ENCODE measurements around the gene PRSS27. TPM values are rescaled to one million over a fixed set of nuclear protein-coding genes. Genes with fewer than 3 reads are reported as not detected.

The PRSS27 gene
- total RNA-seq, 2 donors from 2014 or later, result 3.7 to 4.2 TPM

DNA sequence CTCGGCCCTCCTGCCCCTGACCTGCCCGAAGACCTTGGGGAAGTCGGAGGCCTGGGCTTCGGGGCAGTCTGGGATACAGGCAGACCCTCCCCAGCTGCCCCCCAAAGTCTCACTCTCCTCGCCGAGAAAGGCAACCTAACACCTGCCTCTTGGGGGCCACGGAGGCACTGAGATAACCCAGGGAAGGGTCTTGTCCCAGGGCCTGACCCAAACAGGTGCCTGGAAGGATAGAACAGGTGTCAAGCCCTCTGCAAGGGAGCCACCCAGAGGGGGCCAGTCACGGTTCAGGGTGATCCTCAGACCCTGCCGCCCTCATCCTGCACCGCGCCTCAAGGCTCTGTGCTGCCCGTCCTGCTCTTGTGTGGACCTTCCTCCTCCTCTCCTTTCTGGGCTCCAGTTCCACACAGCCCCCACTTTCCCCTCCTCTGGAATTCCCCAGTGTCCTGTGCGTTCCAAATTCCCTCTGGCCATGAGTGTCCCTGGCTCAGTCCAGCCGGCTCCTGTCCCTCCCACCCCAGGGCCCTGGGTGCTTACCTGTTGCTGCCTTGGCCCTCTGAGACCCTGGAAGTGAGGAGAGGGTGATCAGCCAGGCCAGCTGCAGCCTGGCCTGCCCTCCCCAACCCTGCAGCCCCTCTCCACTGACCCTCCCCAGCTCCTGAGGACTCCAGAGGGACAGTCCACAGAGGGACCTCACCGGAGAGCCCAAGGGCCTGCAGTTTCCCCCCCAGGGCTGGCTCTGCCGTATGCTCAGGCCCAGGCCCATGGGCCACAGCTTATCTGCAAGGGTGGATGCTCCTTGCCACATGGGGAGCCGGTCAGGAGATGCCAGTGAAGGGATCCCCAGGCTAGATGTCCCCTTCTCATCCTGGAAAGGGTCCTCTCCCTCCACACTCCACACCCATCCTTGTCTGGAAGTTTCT, 3.8 kb downstream of the PRSS27 start:
- Histone ChIP-seq H3K4me1 (ENCODE audit: control insufficient read depth, insufficient read depth, low read length) (no peaks in the 10 kb centered on the region), H3K9me3 (ENCODE audit: control insufficient read depth, low read length) (no peaks in the 10 kb centered on the region), H3K27ac (ENCODE audit: low read depth, low read length) (no peak overlapping the region), H3K27me3 (ENCODE audit: control insufficient read depth, insufficient read depth, low read length, poor library complexity, severe bottlenecking) (no peaks in the 10 kb centered on the region), H3K36me3 (ENCODE audit: control insufficient read depth, insufficient read depth, low read length) (no peaks in the 10 kb centered on the region), H3K4me3 (ENCODE audit: low read length) (no peak overlapping the region), H3K9ac (ENCODE audit: extremely low read depth, low read length, poor library complexity, severe bottlenecking) (no peak overlapping the region)
- TF ChIP-seq CTCF (conservative IDR thresholded peaks at IDR 0.05), result no peak
- Mint-ChIP-seq H3K36me3 (ENCODE audit: low read depth) (no peaks in the 10 kb centered on the region), H3K9me3 (no peaks in the 10 kb centered on the region), H3K27me3 (ENCODE audit: insufficient read depth) (peaks cover 5% of the 10 kb centered on the region), H3K4me1 (no peaks in the 10 kb centered on the region), H3K4me3 (no peak overlapping the region), H3K27ac (no peak overlapping the region)
- DNase-seq, result no peak
- 84 to 89% methylated on average over 7 to 17 of the region's 17 CpGs for WGBS, 2 experiments (ENCODE audit: insufficient coverage in 1 of 2, insufficient read length in 1 of 2)

GRCh38 chr16:2715519-2715918, 4.5 kb downstream of the PRSS27 start:
- WGBS, 2 experiments (ENCODE audit: insufficient coverage in 1 of 2, insufficient read length in 1 of 2), result 17 to 43% methylated on average over 7 to 33 of the region's 33 CpGs
- no peak for TF ChIP-seq CTCF (conservative IDR thresholded peaks at IDR 0.05)
- Mint-ChIP-seq H3K4me1 (no peaks in the 10 kb centered on the region), H3K27me3 (ENCODE audit: insufficient read depth) (peaks cover 5% of the 10 kb centered on the region), H3K9me3 (no peaks in the 10 kb centered on the region), H3K4me3 (no peak overlapping the region), H3K36me3 (ENCODE audit: low read depth) (no peaks in the 10 kb centered on the region), H3K27ac (no peak overlapping the region)
- no peaks in the 10 kb centered on the region for H3K4me1 ChIP-seq (ENCODE audit: control insufficient read depth, insufficient read depth, low read length)
- H3K4me3 ChIP-seq (ENCODE audit: low read length), result no peak overlapping the region
- no peaks in the 10 kb centered on the region for H3K36me3 ChIP-seq (ENCODE audit: control insufficient read depth, insufficient read depth, low read length)
- H3K9ac ChIP-seq (ENCODE audit: extremely low read depth, low read length, poor library complexity, severe bottlenecking), result no peak overlapping the region
- no peaks in the 10 kb centered on the region for H3K27me3 ChIP-seq (ENCODE audit: control insufficient read depth, insufficient read depth, low read length, poor library complexity, severe bottlenecking)
- H3K9me3 ChIP-seq (ENCODE audit: control insufficient read depth, low read length), result no peaks in the 10 kb centered on the region
- H3K27ac ChIP-seq (ENCODE audit: low read depth, low read length), result no peak overlapping the region
- peak; percentile 90 for DNase-seq

GRCh38 chr16:2715064-2715463, 5.0 kb downstream of the PRSS27 start:
- Histone ChIP-seq H3K4me3 (ENCODE audit: low read length) (no peak overlapping the region), H3K36me3 (ENCODE audit: control insufficient read depth, insufficient read depth, low read length) (no peaks in the 10 kb centered on the region), H3K9me3 (ENCODE audit: control insufficient read depth, low read length) (no peaks in the 10 kb centered on the region), H3K9ac (ENCODE audit: extremely low read depth, low read length, poor library complexity, severe bottlenecking) (no peak overlapping the region), H3K27ac (ENCODE audit: low read depth, low read length) (no peak overlapping the region), H3K4me1 (ENCODE audit: control insufficient read depth, insufficient read depth, low read length) (no peaks in the 10 kb centered on the region), H3K27me3 (ENCODE audit: control insufficient read depth, insufficient read depth, low read length, poor library complexity, severe bottlenecking) (no peaks in the 10 kb centered on the region)
- H3K4me3 Mint-ChIP-seq, result no peak overlapping the region
- no peaks in the 10 kb centered on the region for H3K4me1 Mint-ChIP-seq
- no peak for DNase-seq
- H3K27ac Mint-ChIP-seq, result no peak overlapping the region
- TF ChIP-seq CTCF (conservative IDR thresholded peaks at IDR 0.05), result no peak
- 63 to 92% methylated on average over 2 to 9 of the region's 9 CpGs for WGBS, 2 experiments (ENCODE audit: insufficient coverage in 1 of 2, insufficient read length in 1 of 2)
- no peaks in the 10 kb centered on the region for H3K9me3 Mint-ChIP-seq
- peaks cover 5% of the 10 kb centered on the region for H3K27me3 Mint-ChIP-seq (ENCODE audit: insufficient read depth)
- no peaks in the 10 kb centered on the region for H3K36me3 Mint-ChIP-seq (ENCODE audit: low read depth)

Data from endodermal cell (in vitro differentiated cells).